Naive thymus-derived CD8-positive, alpha-beta T cell (primary cell): ENCODE data around the gene SCN4B. TPM values are rescaled to one million over a fixed set of nuclear protein-coding genes. Genes with fewer than 3 reads are reported as not detected.
A peak's percentile ranks its signal among the peaks of the same experiment; 100 is the strongest.
"Not testable (repeated sequence)": the region's sequence is repeated elsewhere in the genome, so short reads cannot be mapped to it uniquely, and the experiment has no call there.

Experiments used
- ATAC-seq, 2 donors: fragments of 150-1000 bp; cut with Tn5 transposase in 1 of 2; sonication (Bioruptor Pico), chemical (Tn5 transposase) in 1 of 2; 1 replicate in 1 of 2; 2 replicates in 1 of 2; pipeline ENCODE4 v1.10.0; 2021; ENCODE audit warnings: mild to moderate bottlenecking in 2 of 2, moderate library complexity in 2 of 2
- POLR2A ChIA-PET: fragments of 350-600 bp; sonication (Branson Sonifier 250); formaldehyde crosslinking; loops from one replicate; lab custom pipeline; 2021; ENCODE audit warnings: antibody characterized with exemption; lab: Charles Lee
- DNase-seq, 10 donors: peaks; one replicate each; pipeline versions ENCODE4 v3.0.0 to v3.0.0-alpha.2; 2020 to 2022
- H3K27ac Mint-ChIP-seq, 10 donors: one replicate each; pipeline ENCODE4 v1.8.0; 2020 to 2022; ENCODE audit warnings: mild to moderate bottlenecking in 10 of 10, mixed read lengths in 10 of 10, moderate library complexity in 4 of 10, inconsistent platforms in 1 of 10
- H3K27me3 Mint-ChIP-seq, 5 donors: one replicate each; pipeline ENCODE4 v1.8.0; 2021 to 2022; ENCODE audit warnings: mixed read lengths in 5 of 5
- H3K36me3 Mint-ChIP-seq, 3 donors: one replicate each; pipeline ENCODE4 v1.8.0; 2020 to 2022; ENCODE audit warnings: mixed read lengths in 3 of 3, mild to moderate bottlenecking in 2 of 3, inconsistent platforms in 1 of 3
- H3K4me1 Mint-ChIP-seq, 4 donors: one replicate each; pipeline ENCODE4 v1.8.0; 2021 to 2022; ENCODE audit warnings: mixed read lengths in 4 of 4
- H3K4me3 Mint-ChIP-seq, 10 donors: one replicate each; pipeline ENCODE4 v1.8.0; 2020 to 2022; ENCODE audit warnings: mild to moderate bottlenecking in 10 of 10, mixed read lengths in 10 of 10, moderate library complexity in 6 of 10, inconsistent platforms in 1 of 10
- H3K9me3 Mint-ChIP-seq, 9 donors: one replicate each; pipeline ENCODE4 v1.8.0; 2020 to 2022; ENCODE audit warnings: mixed read lengths in 9 of 9, mild to moderate bottlenecking in 3 of 9, inconsistent platforms in 1 of 9, moderate library complexity in 1 of 9
- polyA plus RNA-seq, 3 donors: library from polyadenylated mRNA; unstranded; fragments of 300-500 nt; fragmentation: Illumina TruSeq; gene quantifications; one replicate each; pipeline ENCODE4 v1.2.3, GENCODE V29; 2021
- total RNA-seq, 8 experiments: library from RNA in 2 of 8; stranded (reverse) in 2 of 8; gene quantifications; one replicate each; pipeline ENCODE4 v1.2.3 and lab custom pipeline; 2021 to 2026

SCN4B gene
- total and polyA plus RNA-seq, 5 experiments from 2014 or later = not detected

DNA sequence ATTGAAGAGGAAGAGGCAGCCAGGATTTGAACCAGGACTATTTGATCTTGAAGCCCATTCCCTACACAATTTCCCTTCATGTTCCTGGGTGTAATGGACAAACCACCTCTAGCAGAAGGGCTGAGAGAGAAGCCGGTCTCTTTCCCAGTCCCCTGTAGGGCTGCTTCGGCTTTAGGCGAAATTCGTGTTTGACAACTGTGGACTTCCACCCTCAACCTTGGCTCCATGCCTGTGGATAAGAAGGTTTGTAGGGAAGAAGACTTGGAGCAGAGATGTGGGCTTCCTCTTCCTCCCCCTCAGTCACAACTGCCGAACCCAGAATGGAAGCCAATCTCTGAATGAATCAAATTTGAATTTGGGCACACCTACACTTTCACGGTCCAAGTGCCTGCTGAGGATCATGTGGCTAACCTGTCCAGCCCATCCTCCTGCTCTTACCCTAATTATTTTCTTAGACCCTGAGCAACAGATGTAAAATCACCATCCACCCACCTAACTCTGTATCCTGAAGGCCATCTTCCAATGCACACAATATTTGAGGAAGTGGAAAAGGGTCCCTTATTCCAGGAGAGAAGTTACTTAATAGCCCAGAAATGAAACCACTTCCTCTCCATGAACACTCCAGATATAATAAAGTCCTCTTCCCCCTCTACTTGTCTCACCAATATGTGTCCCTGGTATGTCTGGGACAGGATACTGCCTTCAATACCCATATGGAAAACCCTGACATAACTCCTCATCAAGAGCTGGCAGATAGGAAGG, 33.9 kb upstream of the SCN4B start:
- Mint-ChIP-seq H3K27ac (no peak overlapping the region), H3K36me3 (peaks cover 0 to 5% (median 4%) of the 10 kb centered on the region in 3 donors), H3K4me3 (no peak overlapping the region), H3K9me3 (peaks cover 0 to 3% (median 0%) of the 10 kb centered on the region in 9 donors), H3K4me1 (peaks cover 0 to 6% (median 4%) of the 10 kb centered on the region in 4 donors), H3K27me3 (peaks cover 7 to 16% (median 9%) of the 10 kb centered on the region in 5 donors)
- ATAC-seq (no peak), DNase-seq (no peak)
- POLR2A ChIA-PET = interaction anchor here (0.5 kb wide), 1 partner anchor 377 kb away, joined by 3 read pairs; no protein-coding TSS in a partner anchor

DNA sequence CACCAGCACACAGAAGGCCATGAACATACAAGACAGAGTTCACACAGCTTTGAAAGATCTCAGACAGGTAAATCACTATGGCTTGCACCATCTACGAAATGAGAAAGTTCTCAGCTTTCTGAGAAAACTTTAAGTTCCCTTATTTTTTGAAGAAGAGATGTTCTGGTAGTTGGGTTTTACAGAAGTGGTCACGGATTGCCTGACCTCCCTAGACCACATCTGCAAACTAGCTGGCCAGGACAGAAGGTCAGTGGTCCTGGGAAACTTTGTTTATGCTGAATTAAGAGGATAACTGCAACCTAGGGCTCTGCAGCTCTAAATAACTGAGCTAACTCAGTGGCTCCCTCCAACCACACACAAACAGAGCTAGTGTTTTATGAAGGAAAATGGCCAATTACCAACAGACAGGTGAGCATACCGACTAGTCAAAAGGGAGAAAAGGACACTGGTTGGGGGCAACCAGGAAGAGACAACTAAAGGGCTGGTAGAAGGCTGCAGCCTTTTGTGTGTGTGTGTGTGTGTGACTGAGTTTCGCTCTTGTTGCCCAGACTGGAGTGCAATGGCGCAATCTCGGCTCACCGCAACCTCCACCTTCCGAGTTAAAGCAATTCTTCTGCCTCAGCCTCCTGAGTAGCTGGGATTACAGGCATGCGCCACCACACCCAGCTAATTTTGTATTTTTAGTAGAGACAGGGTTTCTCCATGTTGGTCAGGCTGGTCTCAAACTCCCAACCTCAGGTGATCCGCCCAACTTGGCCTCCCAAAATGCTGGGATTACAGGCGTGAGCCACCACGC, 32.4 kb upstream of the SCN4B start:
- ATAC-seq (no peak), DNase-seq (no peak)
- Mint-ChIP-seq H3K4me3 (peak overlapping the region in 1 of 10 donors; percentile 16), H3K9me3 (no peaks in the 10 kb centered on the region), H3K4me1 (peaks cover 0 to 6% (median 4%) of the 10 kb centered on the region in 4 donors), H3K27me3 (peaks cover 7 to 18% (median 9%) of the 10 kb centered on the region in 5 donors), H3K36me3 (no peaks in the 10 kb centered on the region), H3K27ac (no peak overlapping the region)
- POLR2A ChIA-PET = no interaction called here

DNA sequence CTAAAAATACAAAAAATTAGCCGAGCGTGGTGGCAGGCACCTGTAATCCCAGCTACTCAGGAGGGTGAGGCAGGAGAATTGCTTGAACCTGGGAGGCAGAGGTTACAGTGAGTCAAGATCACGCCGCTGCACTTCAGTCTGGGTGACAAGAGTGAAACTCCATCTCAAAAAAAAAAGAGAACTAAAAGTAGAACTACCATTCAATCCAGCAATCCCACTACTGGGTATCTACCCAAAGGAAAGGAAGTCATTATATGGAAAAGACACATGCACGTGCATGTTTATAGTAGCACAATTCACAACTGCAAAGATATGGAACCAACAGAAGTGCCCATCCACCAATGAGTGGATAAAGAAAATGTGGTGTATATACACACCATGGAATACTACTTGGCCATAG, 31.1 kb upstream of the SCN4B start:
- H3K27ac Mint-ChIP-seq, H3K9me3 Mint-ChIP-seq, DNase-seq, H3K4me1 Mint-ChIP-seq, H3K36me3 Mint-ChIP-seq, ATAC-seq, H3K4me3 Mint-ChIP-seq: not testable (repeated sequence)
- POLR2A ChIA-PET = interaction anchor here (0.6 kb wide), 1 partner anchor 333 kb away, joined by 6 read pairs; no protein-coding TSS in a partner anchor
- peaks cover 5 to 20% (median 13%) of the 10 kb centered on the region in 5 donors for H3K27me3 Mint-ChIP-seq

DNA sequence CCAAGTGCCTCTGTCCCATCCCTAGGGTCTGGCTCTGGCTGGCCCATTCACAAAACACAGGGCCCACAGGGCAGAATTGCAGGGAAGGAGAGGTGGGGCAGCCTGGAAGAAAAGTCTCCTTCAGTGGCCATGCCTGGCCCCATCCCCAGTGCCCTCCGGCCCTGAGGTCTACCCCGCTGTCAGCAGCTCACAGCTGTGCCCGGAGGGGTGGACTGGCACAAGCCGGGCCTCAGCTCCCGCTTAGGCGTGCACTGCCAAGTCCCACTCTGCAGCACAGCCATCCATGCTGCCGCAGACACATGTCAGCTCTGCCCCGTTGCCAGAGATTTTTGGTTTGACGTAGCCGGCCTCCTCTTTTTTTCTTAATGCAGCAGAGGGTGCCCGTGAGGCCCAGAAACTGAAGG, 27.7 kb upstream of the SCN4B start:
- Mint-ChIP-seq H3K27me3 (peaks cover 7 to 23% (median 18%) of the 10 kb centered on the region in 5 donors), H3K4me3 (no peak overlapping the region), H3K27ac (no peak overlapping the region), H3K9me3 (no peaks in the 10 kb centered on the region), H3K36me3 (no peaks in the 10 kb centered on the region), H3K4me1 (peaks cover 0 to 2% (median under 1%) of the 10 kb centered on the region in 4 donors)
- peak; percentile 35 to 48 for ATAC-seq
- peak in 1 of 10 donors; percentile 33 for DNase-seq
- POLR2A ChIA-PET = interaction anchor here (1.2 kb wide), 1 partner anchor 9 kb away, joined by 3 read pairs; no protein-coding TSS in a partner anchor

DNA sequence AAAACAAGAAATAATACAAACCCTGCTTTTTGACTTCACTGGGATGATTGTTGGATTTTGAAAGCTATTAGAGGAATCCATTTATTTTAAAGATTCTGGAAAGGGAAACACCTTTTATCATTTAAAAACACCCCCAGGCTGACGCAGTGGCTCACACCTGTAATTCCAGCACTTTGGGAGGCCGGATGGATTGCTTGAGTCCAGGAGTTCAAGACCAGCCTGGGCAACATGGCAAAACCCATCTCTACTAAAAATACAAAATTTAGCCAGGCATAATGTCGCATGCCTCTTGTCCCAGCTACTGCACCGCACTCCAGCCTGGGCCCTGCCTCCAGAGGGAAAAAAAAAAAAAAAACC, 24.1 kb upstream of the SCN4B start:
- POLR2A ChIA-PET = no interaction called here
- H3K27ac Mint-ChIP-seq = no peak overlapping the region
- no peak for DNase-seq
- no peaks in the 10 kb centered on the region for H3K9me3 Mint-ChIP-seq
- no peaks in the 10 kb centered on the region for H3K36me3 Mint-ChIP-seq
- H3K27me3 Mint-ChIP-seq = peaks cover 0 to 19% (median 4%) of the 10 kb centered on the region in 5 donors
- no peak overlapping the region for H3K4me3 Mint-ChIP-seq
- H3K4me1 Mint-ChIP-seq = peaks cover under 1 to 4% (median 1%) of the 10 kb centered on the region in 4 donors
- ATAC-seq = no peak

DNA sequence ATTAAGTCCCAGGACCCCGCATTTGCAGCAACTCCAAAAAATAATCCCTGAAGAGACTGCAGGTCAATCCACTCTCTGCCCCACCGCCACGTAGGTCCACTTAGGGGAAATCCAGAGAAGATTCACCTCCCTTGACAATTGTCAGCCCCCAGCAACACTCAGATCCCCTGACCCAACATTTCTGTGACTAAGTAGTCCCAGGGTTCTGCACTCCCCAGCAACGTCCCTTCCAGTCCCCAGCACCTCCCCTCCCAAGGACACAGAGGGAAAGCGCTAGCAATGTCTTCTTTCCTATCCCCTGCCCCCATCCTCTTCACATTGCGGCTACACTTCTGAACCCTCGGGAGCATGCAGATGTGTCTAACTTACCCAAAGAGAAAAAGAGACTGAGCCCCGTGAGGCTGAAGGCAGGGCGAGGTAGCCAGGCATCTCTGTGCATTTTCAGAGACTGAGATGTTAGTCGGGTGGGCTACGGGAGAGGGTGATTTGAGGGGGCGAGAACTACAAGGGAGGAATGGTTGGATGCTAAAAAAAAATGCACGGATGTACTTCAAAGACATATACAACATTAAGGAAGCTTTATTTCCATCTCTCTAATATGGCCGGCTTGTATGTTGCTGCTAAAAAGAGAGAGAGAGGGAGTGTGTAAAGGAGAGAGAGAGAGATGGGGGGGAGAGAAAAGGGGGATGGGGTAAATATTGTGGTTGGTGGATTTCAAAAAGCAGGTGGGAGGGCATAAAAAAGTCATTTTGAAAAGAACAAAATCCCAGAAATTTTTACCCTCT, 23.6 kb upstream of the SCN4B start, which contains the start of gene SCN2B:
SCN2B (minus strand) TSS at position 647 of the 785 bp plus-strand sequence; CDS start at position 439, 208 bp downstream.
- Mint-ChIP-seq H3K36me3 (no peaks in the 10 kb centered on the region), H3K9me3 (no peaks in the 10 kb centered on the region), H3K4me1 (peaks cover 2 to 7% (median 4%) of the 10 kb centered on the region in 4 donors), H3K27ac (peak within 1 kb of the TSS in 1 of 10 donors; percentile 2), H3K27me3 (peaks cover 0 to 19% (median 4%) of the 10 kb centered on the region in 5 donors), H3K4me3 (no peak within 1 kb of the TSS)
- DNase-seq (no peak), ATAC-seq (no peak)
- POLR2A ChIA-PET = interaction anchor here (0.5 kb wide), 1 partner anchor 687 kb away, joined by 5 read pairs; no protein-coding TSS in a partner anchor

GRCh38 chr11:118175031-118175992, 22.7 kb upstream of the SCN4B start:
- peaks cover 0 to 19% (median 5%) of the 10 kb centered on the region in 5 donors for H3K27me3 Mint-ChIP-seq
- peaks cover 2 to 7% (median 4%) of the 10 kb centered on the region in 4 donors for H3K4me1 Mint-ChIP-seq
- DNase-seq = no peak
- ATAC-seq = no peak
- H3K9me3 Mint-ChIP-seq = no peaks in the 10 kb centered on the region
- POLR2A ChIA-PET = interaction anchor here (0.5 kb wide), 1 partner anchor 688 kb away, joined by 5 read pairs; no protein-coding TSS in a partner anchor
- H3K4me3 Mint-ChIP-seq = no peak overlapping the region
- H3K27ac Mint-ChIP-seq = peak overlapping the region in 1 of 10 donors; percentile 53
- H3K36me3 Mint-ChIP-seq = no peaks in the 10 kb centered on the region

DNA sequence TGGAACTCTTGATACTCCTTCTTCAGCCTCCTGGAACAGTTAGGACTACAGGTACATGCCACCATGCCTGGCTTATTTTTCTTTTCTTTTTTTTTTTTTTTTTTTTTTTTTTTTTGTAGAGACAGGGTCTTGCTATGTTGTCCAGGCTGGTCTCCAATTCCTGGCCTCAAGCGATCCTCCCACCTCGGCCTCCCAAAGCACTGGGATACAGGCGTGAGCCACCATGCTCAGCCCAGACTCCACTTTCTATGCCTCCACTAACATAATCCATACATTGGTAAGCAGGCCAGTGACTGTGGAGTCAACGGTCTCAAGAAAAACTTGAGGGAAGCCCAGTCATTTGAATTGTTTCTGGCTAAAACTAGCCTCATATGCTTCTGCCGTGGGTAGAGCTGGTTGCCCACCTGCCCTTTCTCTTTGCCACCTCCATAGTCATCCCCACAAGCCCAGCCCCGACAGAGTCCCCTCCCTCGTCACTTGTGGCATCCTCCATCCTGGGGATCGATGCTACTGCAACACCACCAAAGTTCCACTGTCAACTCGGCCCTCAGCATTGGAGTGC, 21.5 kb upstream of the SCN4B start:
- ATAC-seq = no peak
- H3K4me1 Mint-ChIP-seq = peaks cover 2 to 7% (median 5%) of the 10 kb centered on the region in 4 donors
- DNase-seq = no peak
- H3K9me3 Mint-ChIP-seq = no peaks in the 10 kb centered on the region
- H3K36me3 Mint-ChIP-seq = no peaks in the 10 kb centered on the region
- peaks cover 0 to 14% (median 7%) of the 10 kb centered on the region in 5 donors for H3K27me3 Mint-ChIP-seq
- H3K4me3 Mint-ChIP-seq = no peak overlapping the region
- H3K27ac Mint-ChIP-seq = peak overlapping the region in 1 of 10 donors; percentile 63
- POLR2A ChIA-PET = no interaction called here

GRCh38 chr11:118172356-118172755, 19.7 kb upstream of the SCN4B start:
- POLR2A ChIA-PET = interaction anchor here (1.0 to 1.1 kb wide), 2 partner anchors 10 to 178 kb away, joined by 3 read pairs; no protein-coding TSS in a partner anchor
- no peak overlapping the region for H3K27ac Mint-ChIP-seq
- H3K4me3 Mint-ChIP-seq = no peak overlapping the region
- no peaks in the 10 kb centered on the region for H3K9me3 Mint-ChIP-seq
- peaks cover 0 to 14% (median 8%) of the 10 kb centered on the region in 5 donors for H3K27me3 Mint-ChIP-seq
- H3K36me3 Mint-ChIP-seq = no peaks in the 10 kb centered on the region
- ATAC-seq (no peak), DNase-seq (no peak)
- H3K4me1 Mint-ChIP-seq = peaks cover 2 to 7% (median 5%) of the 10 kb centered on the region in 4 donors

DNA sequence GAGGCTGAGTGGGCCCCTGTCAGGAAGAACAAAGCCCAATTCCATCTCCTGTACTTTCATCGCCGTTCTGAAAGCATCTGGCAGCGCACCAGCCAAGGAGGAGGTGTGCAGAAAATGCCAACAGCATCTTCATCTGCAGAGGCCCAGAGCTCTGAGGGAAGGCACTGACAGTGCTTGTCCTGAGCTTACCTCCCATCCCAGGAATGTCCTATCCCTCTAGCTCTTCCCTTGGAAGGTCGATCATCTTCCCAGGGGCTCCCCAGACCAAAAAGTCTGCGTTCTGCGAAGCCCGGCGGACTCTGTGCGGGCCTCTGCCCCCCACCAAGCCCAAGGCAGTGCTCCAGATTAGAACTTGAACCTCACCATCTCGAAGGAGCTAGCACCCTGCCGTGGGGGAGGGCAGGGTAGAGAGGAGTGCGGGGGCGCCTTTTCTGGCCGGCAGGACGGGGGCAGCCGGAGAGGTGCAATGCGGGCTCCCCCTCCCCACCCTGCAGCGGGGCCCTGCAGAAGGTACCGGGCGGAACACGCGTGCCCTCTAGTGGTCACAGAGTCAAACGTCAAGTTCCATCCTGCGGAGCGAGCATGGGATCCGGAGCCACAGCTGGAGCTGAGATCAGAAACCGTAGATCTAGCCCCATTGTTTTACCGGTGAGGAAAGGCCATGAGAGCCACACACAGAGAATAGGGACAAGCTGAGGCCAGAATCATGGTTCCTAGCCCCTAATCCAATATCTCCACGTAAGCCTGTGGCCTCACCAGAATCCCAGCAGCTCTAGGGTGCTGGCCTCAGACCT, 18.8 kb upstream of the SCN4B start:
- POLR2A ChIA-PET = interaction anchor here (1.0 to 1.3 kb wide), 3 partner anchors 9 to 179 kb away, joined by 3 read pairs; no protein-coding TSS in a partner anchor
- H3K4me1 Mint-ChIP-seq = peaks cover 2 to 7% (median 5%) of the 10 kb centered on the region in 4 donors
- peaks cover 0 to 18% (median 8%) of the 10 kb centered on the region in 5 donors for H3K27me3 Mint-ChIP-seq
- no peaks in the 10 kb centered on the region for H3K36me3 Mint-ChIP-seq
- ATAC-seq (peak; percentile 94 to 98), DNase-seq (peak; percentile 56 to 84 (median 69))
- H3K9me3 Mint-ChIP-seq = no peaks in the 10 kb centered on the region
- H3K4me3 Mint-ChIP-seq = no peak overlapping the region
- H3K27ac Mint-ChIP-seq = no peak overlapping the region
